Subcutaneous abdominal adipose tissue (tissue), 5 donors: ENCODE measurements around the gene SPIRE1.

ENCODE experiments used
- H3K27ac ChIP-seq: one replicate; pipeline ENCODE4 v1.7.0; 2013; ENCODE audit warnings: low read depth, mild to moderate bottlenecking, inconsistent platforms, low read length, moderate library complexity
- H3K27me3 ChIP-seq, 5 donors: one replicate each; pipeline ENCODE4 v1.7.0; 2013; ENCODE audit warnings: low read length in 5 of 5, inconsistent platforms in 1 of 5; ENCODE audit not compliant: control insufficient read depth in 5 of 5, insufficient read depth in 4 of 5
- H3K36me3 ChIP-seq, 5 donors: one replicate each; pipeline ENCODE4 v1.7.0; 2013; ENCODE audit warnings: low read length in 5 of 5; ENCODE audit not compliant: control insufficient read depth in 5 of 5, insufficient read depth in 5 of 5
- H3K4me1 ChIP-seq, 5 donors: one replicate each; pipeline ENCODE4 v1.7.0; 2013; ENCODE audit warnings: low read length in 5 of 5, mild to moderate bottlenecking in 3 of 5, moderate library complexity in 1 of 5; ENCODE audit not compliant: control insufficient read depth in 5 of 5, insufficient read depth in 5 of 5
- H3K4me3 ChIP-seq, 5 donors: one replicate each; pipeline ENCODE4 v1.7.0; 2013; ENCODE audit warnings: low read length in 5 of 5, low read depth in 1 of 5
- H3K9ac ChIP-seq, 5 donors: one replicate each; pipeline ENCODE4 v1.7.0; 2013; ENCODE audit warnings: low read length in 5 of 5, mild to moderate bottlenecking in 4 of 5, moderate library complexity in 3 of 5
- H3K9me3 ChIP-seq, 5 donors: one replicate each; pipeline ENCODE4 v1.7.0; 2013; ENCODE audit warnings: low read length in 5 of 5; ENCODE audit not compliant: control insufficient read depth in 5 of 5
- donor health status: healthy.
- donor health status: healthy.
- donor health status: healthy.
- donor health status: healthy.
- donor health status: healthy.

Gene SPIRE1

DNA sequence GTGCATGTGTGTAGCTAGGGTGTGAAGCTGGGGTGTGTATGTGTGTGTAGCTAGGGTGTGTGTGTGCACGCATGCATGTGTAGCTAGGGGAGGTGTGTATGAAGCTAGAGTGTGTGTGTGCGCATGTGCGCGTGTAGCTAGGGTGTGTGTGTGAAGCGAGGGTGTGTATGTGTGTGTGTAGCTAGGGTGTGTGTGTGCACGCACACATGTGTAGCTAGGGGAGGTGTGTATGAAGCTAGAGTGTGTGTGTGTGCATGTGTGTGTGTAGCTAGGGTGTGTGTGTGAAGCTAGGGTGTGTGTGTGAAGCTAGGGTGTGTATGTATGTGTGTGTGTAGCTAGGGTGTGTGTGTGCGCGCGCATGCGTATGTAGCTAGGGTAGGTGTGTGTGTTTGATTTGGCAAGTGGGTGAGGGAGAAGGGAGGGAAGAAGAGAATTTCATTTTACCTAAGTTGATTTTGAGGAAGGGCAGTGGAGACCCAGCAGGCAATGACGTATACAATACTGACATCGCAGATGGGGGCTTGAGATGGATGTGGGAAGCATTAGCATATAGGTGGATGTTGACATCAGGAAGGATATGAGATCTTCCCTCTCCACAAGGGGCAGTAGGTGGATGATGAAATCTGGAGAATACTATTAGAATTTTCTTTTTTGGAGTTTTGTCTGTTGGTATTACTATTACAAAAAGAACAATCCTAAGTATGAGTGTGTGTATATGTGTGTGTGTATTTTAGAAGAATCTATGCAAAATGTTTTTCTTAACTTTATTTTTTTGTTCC is 179.4 kb downstream of the SPIRE1 start:
- H3K4me1 ChIP-seq, result peaks cover 0 to 2% (median 0%) of the 10 kb centered on the region in 5 donors
- no peak overlapping the region for H3K27ac ChIP-seq
- no peak overlapping the region for H3K9ac ChIP-seq
- peaks cover 0 to 25% (median 17%) of the 10 kb centered on the region in 5 donors for H3K36me3 ChIP-seq
- no peak overlapping the region for H3K4me3 ChIP-seq
- H3K9me3 ChIP-seq, result no peaks in the 10 kb centered on the region
- no peaks in the 10 kb centered on the region for H3K27me3 ChIP-seq

DNA sequence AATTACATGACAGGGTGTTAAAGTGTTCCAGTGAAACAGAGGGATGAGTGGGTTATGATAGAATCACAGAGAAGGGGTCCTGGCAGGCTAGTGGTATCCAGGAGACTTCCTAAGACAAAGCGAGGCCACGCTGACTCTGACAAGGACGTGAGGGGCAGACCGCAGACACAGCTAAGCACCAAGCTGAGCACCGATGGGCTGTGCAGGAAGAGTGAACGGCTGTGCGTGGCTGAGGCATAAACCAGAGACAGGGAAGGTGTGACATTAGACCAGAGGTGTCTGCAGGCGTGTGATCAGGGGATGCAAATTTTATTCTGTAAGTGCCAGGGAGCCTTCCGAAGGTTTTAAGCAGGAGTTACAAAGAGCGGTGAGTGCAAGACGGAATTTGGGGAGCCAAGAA is 180.3 kb downstream of the SPIRE1 start:
- peaks cover 0 to 25% (median 17%) of the 10 kb centered on the region in 5 donors for H3K36me3 ChIP-seq

DNA sequence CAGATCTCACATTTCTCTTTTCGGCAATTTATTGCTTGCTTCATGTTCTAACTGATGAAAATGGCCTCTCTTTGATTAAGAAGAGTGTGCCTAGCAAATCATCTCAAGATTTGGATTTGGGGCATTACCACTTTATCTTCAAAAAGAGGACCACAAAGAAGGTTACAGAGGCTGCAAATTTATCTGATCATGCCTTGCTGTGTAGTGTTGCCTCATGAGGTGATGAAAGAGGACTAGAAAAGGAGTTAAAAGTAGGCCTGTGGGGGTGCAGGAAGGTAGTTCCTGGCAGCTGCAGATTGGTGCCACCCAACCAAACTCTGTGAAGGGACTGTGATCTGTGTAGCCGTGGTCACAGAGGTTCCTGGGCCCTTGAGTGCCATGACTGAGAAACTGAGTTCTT is 181.0 kb downstream of the SPIRE1 start:
- Histone ChIP-seq H3K27me3 (no peaks in the 10 kb centered on the region), H3K9me3 (no peaks in the 10 kb centered on the region), H3K4me3 (no peak overlapping the region), H3K27ac (no peak overlapping the region), H3K4me1 (peaks cover 0 to 2% (median 0%) of the 10 kb centered on the region in 5 donors), H3K36me3 (peaks cover 0 to 25% (median 17%) of the 10 kb centered on the region in 5 donors), H3K9ac (no peak overlapping the region)

More for the DNA sequence above, 180.3 kb downstream of the SPIRE1 start:
- Histone ChIP-seq H3K9me3 (no peaks in the 10 kb centered on the region), H3K27ac (no peak overlapping the region), H3K4me1 (peaks cover 0 to 2% (median 0%) of the 10 kb centered on the region in 5 donors), H3K9ac (no peak overlapping the region), H3K27me3 (no peaks in the 10 kb centered on the region), H3K4me3 (no peak overlapping the region)

DNA sequence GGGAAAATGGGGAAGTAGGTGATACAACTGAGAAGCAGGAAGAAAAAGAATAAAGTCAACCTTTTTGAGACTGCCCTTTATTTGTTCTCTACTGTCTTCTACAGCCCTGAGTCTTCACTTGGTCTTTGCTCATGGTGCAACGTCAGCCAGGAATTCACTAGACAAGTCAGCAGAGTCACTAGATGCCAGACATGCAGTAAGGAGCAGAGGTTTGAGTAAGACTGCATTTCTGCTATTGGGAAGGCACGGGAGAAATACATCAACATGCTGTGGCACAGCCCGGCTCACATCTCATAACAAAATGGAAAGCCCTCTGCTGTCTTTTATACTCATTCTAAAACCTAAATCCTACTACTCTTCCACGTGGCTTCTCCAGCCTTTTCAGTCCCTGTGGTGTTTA is 183.0 kb downstream of the SPIRE1 start:
- peaks cover 0 to 14% (median 11%) of the 10 kb centered on the region in 5 donors for H3K4me1 ChIP-seq
- no peaks in the 10 kb centered on the region for H3K9me3 ChIP-seq
- H3K9ac ChIP-seq, result no peak overlapping the region
- no peaks in the 10 kb centered on the region for H3K27me3 ChIP-seq
- peaks cover 0 to 25% (median 17%) of the 10 kb centered on the region in 5 donors for H3K36me3 ChIP-seq
- no peak overlapping the region for H3K4me3 ChIP-seq
- no peak overlapping the region for H3K27ac ChIP-seq

DNA sequence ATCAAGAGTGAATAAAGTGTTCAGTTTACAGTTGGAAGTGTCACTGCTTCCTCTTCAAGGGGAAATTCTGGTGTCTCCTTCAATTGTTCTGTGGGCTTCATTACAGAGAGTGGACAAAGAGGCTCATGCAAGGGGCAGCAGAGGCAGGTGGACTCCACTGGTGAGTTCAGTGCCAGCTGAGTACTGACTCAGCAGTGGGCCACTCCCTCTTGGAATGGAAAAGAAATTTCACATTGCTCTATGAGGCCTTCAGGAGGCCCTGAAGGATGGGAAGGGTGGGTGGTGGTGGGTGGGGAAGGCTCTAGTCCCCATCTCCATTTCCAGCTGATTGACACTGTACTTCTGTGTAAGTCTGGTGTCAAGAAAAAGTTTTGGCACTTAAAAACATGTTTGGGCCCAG is 183.8 kb downstream of the SPIRE1 start:
- Histone ChIP-seq H3K4me3 (no peak overlapping the region), H3K4me1 (peaks cover 0 to 17% (median 12%) of the 10 kb centered on the region in 5 donors), H3K27ac (no peak overlapping the region), H3K27me3 (no peaks in the 10 kb centered on the region), H3K9ac (no peak overlapping the region), H3K36me3 (peaks cover 0 to 21% (median 15%) of the 10 kb centered on the region in 5 donors), H3K9me3 (no peaks in the 10 kb centered on the region)

DNA sequence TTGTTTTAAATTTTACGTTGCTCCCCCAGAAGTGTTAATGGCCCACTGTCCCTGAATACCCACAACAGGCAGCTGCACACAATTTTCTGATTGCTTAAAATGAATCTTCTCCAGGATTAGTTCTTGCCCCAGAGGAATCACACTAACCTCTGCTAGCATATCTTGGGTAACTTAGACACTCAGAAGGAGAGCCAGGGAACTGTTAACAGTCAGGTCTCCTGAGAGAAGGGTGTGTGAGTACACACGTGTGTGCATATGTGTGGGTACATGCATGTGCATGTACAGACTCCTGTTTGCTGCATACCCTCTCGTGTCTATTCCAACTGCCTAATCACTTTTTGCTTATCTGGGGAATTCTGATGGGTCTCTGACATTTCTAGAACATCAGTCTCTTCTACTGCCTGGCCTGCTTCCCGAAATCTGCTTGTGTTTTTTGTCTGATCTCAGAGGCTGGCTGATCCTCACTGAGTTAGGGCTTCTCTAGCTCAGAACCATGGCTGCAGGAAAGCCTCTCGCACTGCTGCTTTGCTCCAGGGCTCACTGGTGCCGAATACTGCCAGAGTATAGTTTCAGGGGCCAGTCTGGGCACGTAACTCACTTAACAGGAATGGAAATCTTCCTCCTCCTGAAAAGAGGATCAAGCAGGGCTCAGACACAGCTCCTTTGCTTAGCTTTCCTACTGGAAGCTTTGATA is 187.4 kb downstream of the SPIRE1 start:
- no peaks in the 10 kb centered on the region for H3K9me3 ChIP-seq
- no peaks in the 10 kb centered on the region for H3K36me3 ChIP-seq
- peak overlapping the region in 1 of 5 donors; percentile 25 for H3K9ac ChIP-seq
- peak overlapping the region in 2 of 5 donors; percentile 4 to 31 for H3K4me3 ChIP-seq
- H3K4me1 ChIP-seq, result peaks cover 0 to 17% (median 12%) of the 10 kb centered on the region in 5 donors
- no peaks in the 10 kb centered on the region for H3K27me3 ChIP-seq
- H3K27ac ChIP-seq, result no peak overlapping the region

DNA sequence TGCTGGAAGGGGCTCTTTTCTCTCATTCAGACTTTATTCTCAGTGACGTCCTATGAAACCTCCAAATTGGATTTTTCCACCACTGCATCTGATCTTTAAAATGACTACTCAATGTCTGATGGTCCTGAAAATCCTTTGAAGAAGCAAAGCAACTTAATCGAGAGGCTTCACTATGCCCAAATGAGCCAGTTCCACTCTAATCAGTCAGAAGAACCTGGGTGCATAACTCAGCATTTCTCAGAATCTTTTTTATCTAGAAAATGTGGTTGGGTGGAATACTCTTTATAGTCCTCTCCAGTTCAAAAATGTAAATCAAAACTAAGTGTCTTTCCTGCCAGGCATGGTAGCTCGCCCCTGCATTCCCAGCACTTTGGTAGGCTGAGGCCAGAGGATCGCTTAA is 189.5 kb downstream of the SPIRE1 start:
- H3K4me1 ChIP-seq, result peaks cover 0 to 17% (median 12%) of the 10 kb centered on the region in 5 donors
- H3K27ac ChIP-seq, result no peak overlapping the region
- no peak overlapping the region for H3K9ac ChIP-seq
- H3K27me3 ChIP-seq, result no peaks in the 10 kb centered on the region
- no peaks in the 10 kb centered on the region for H3K9me3 ChIP-seq
- H3K36me3 ChIP-seq, result peaks cover 4 to 10% (median 7%) of the 10 kb centered on the region in 5 donors
- no peak overlapping the region for H3K4me3 ChIP-seq

DNA sequence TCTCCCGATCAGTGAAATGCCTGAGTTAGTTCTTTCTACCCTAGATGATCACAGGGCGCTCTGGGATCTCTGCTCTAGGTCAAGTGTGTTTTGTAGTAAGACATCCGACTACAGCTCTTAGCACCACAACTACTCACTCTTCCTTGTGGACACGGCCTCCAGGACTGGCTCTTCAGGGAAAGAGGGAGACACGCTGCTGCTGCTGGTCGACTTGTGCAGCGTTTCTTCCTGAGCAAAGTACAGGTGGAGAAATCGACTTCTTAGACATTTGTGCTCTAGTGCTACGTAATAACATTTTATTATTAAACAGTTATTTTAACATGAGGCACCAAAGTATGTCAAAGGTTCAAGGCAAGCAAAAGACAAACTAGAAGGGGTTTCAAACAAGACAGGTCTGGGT is 193.2 kb downstream of the SPIRE1 start:
- no peaks in the 10 kb centered on the region for H3K27me3 ChIP-seq
- H3K4me3 ChIP-seq, result no peak overlapping the region
- no peaks in the 10 kb centered on the region for H3K9me3 ChIP-seq
- H3K9ac ChIP-seq, result no peak overlapping the region
- peaks cover 0 to 2% (median 0%) of the 10 kb centered on the region in 5 donors for H3K4me1 ChIP-seq
- no peak overlapping the region for H3K27ac ChIP-seq
- H3K36me3 ChIP-seq, result peaks cover 14 to 39% (median 26%) of the 10 kb centered on the region in 5 donors

DNA sequence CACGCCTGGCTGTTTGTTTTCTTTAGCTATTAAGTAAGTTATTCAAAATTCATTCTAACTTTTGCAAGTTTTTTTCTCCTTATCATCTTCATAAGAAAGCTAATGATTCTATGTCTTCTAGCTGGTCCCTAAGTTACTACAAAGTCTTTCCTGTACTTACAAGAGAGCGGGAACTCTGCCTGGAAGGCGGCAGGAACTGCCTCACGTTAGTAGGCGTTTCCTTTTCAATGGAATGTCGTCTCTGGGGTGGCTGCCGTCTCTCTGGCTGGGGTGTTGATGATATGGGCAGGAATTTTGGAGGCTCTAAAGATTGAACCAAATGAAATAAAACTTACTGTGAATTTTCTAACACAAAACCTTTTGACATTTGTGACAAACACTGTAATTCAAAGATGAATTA is 194.7 kb downstream of the SPIRE1 start:
- Histone ChIP-seq H3K4me3 (no peak overlapping the region), H3K9me3 (no peaks in the 10 kb centered on the region), H3K36me3 (peaks cover 14 to 52% (median 37%) of the 10 kb centered on the region in 5 donors), H3K27ac (no peak overlapping the region), H3K4me1 (no peaks in the 10 kb centered on the region), H3K9ac (no peak overlapping the region), H3K27me3 (no peaks in the 10 kb centered on the region)

DNA sequence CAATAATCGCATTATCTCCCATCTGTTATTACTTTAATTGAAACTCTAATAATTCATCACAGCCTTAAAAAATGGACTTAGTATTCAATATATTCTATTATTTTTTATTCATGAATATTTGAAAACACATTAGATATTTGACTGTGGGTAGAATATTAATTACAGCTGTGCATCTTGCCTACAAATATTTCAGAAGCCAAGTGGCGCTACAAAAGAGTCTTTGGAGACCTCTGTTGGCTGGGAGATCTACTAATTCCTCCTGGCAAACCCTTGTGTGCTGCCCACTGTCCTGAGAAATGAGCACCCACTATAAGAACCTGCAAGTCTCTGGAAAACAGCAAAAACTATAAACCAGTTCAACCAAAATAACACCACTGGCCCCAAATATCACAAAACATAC is 195.7 kb downstream of the SPIRE1 start:
- no peaks in the 10 kb centered on the region for H3K4me1 ChIP-seq
- no peak overlapping the region for H3K9ac ChIP-seq
- H3K4me3 ChIP-seq, result no peak overlapping the region
- no peak overlapping the region for H3K27ac ChIP-seq
- H3K9me3 ChIP-seq, result no peaks in the 10 kb centered on the region
- peaks cover 14 to 54% (median 37%) of the 10 kb centered on the region in 5 donors for H3K36me3 ChIP-seq
- no peaks in the 10 kb centered on the region for H3K27me3 ChIP-seq
